Nephron progenitor cell (in vitro differentiated cells): Measurements from ENCODE around the gene UBE3D.

Experiments
- DNase-seq: peaks from one replicate; pipeline ENCODE4 v3.0.0; 2021
- H3K27ac Mint-ChIP-seq: 2 replicates; pipeline ENCODE4 v1.8.0; 2021; ENCODE audit warnings: mild to moderate bottlenecking, moderate library complexity, mixed read lengths
- H3K27me3 Mint-ChIP-seq: 2 replicates; pipeline ENCODE4 v1.8.0; 2021; ENCODE audit warnings: mild to moderate bottlenecking, low read depth, mixed read lengths; ENCODE audit not compliant: poor library complexity
- H3K36me3 Mint-ChIP-seq: 2 replicates; pipeline ENCODE4 v1.8.0; 2021; ENCODE audit warnings: low read depth, mixed read lengths
- H3K4me1 Mint-ChIP-seq: 2 replicates; pipeline ENCODE4 v1.8.0; 2021; ENCODE audit warnings: mixed read lengths
- H3K4me3 Mint-ChIP-seq: 2 replicates; pipeline ENCODE4 v1.8.0; 2021; ENCODE audit warnings: mild to moderate bottlenecking, moderate library complexity, mixed read lengths
- H3K9me3 Mint-ChIP-seq: 2 replicates; pipeline ENCODE4 v1.8.0; 2021; ENCODE audit warnings: mild to moderate bottlenecking, moderate library complexity, mixed read lengths
- CTCF ChIP-seq: fragments of 200-600 bp; sonication (generic); IDR thresholded peaks from 2 replicates; pipeline ENCODE4 v1.5.0; 2021; ENCODE audit warnings: antibody characterized with exemption

Gene UBE3D

GRCh38 chr6:83067448-83068439 lies 2.1 kb upstream of the UBE3D start, which contains the start of gene DOP1A:
Gene DOP1A (plus strand): TSS chr6:83067671. CDS start chr6:83096978, 29,307 bp downstream.
- Mint-ChIP-seq H3K27ac (peak within 1 kb of the TSS; percentile 93), H3K4me1 (peaks cover 32% of the 10 kb centered on the region), H3K27me3 (no peaks in the 10 kb centered on the region), H3K36me3 (peaks cover 2% of the 10 kb centered on the region), H3K4me3 (peak within 1 kb of the TSS; percentile 91), H3K9me3 (no peaks in the 10 kb centered on the region)
- DNase-seq, result peak; percentile 97
- peak; percentile 91 for TF ChIP-seq CTCF

GRCh38 chr6:83062225-83062624 lies 3.4 kb downstream of the UBE3D start:
- H3K27me3 Mint-ChIP-seq, result no peaks in the 10 kb centered on the region
- no peak overlapping the region for H3K4me3 Mint-ChIP-seq
- TF ChIP-seq CTCF, result no peak
- peaks cover 20% of the 10 kb centered on the region for H3K4me1 Mint-ChIP-seq
- DNase-seq, result no peak
- H3K9me3 Mint-ChIP-seq, result no peaks in the 10 kb centered on the region
- no peak overlapping the region for H3K27ac Mint-ChIP-seq
- H3K36me3 Mint-ChIP-seq, result peaks cover 19% of the 10 kb centered on the region

- Mint-ChIP-seq H3K9me3 (no peaks in the 10 kb centered on the region), H3K27me3 (no peaks in the 10 kb centered on the region), H3K36me3 (peaks cover 26% of the 10 kb centered on the region), H3K4me1 (peaks cover 26% of the 10 kb centered on the region), H3K27ac (no peak overlapping the region), H3K4me3 (no peak overlapping the region)
- DNase-seq, result no peak
- TF ChIP-seq CTCF, result no peak
Observed at GRCh38 chr6:83061190-83061589, 4.5 kb downstream of the UBE3D start.

- DNase-seq, result peak; percentile 49
- Mint-ChIP-seq H3K27ac (no peak overlapping the region), H3K4me1 (peaks cover 29% of the 10 kb centered on the region), H3K27me3 (no peaks in the 10 kb centered on the region), H3K9me3 (no peaks in the 10 kb centered on the region), H3K36me3 (peaks cover 26% of the 10 kb centered on the region), H3K4me3 (no peak overlapping the region)
- peak; percentile 75 for TF ChIP-seq CTCF
Observed at GRCh38 chr6:83057705-83058321, 7.8 kb downstream of the UBE3D start.

- Mint-ChIP-seq H3K9me3 (no peaks in the 10 kb centered on the region), H3K27me3 (no peaks in the 10 kb centered on the region), H3K27ac (no peak overlapping the region), H3K4me1 (peaks cover 36% of the 10 kb centered on the region), H3K4me3 (no peak overlapping the region), H3K36me3 (peaks cover 32% of the 10 kb centered on the region)
- DNase-seq, result peak; percentile 55
- TF ChIP-seq CTCF, result peak; percentile 81
Observed at GRCh38 chr6:83055366-83055964, 10.2 kb downstream of the UBE3D start.
